Uterus (tissue), 4 donors: Measurements from ENCODE around the gene SLC39A11. TPM values are rescaled to one million over a fixed set of nuclear protein-coding genes. Genes with fewer than 3 reads are reported as not detected.

Experiments used
- DNase-seq, 2 donors: peaks; one replicate each; pipeline ENCODE4 v3.0.0-alpha.2; 2019 to 2020
- H3K27ac ChIP-seq, 2 donors: fragments of 200-600 bp; sonication (generic); 1 replicate in 1 of 2; 2 replicates in 1 of 2; pipeline ENCODE4 v1.5.1; 2016 to 2018
- H3K27me3 ChIP-seq, 2 donors: fragments of 200-600 bp; sonication (generic); one replicate each; pipeline ENCODE4 v1.5.1; 2018 to 2019; ENCODE audit warnings: control low read depth in 1 of 2
- H3K36me3 ChIP-seq, 2 donors: fragments of 200-600 bp; sonication (generic); one replicate each; pipeline ENCODE4 v1.5.1; 2019; ENCODE audit warnings: control low read depth in 1 of 2
- H3K4me1 ChIP-seq, 2 donors: fragments of 200-600 bp; sonication (generic); one replicate each; pipeline ENCODE4 v1.5.1; 2018 to 2019; ENCODE audit warnings: control low read depth in 1 of 2
- H3K4me3 ChIP-seq, 2 donors: fragments of 200-600 bp; sonication (generic); 1 replicate in 1 of 2; 2 replicates in 1 of 2; pipeline ENCODE4 v1.5.1; 2018 to 2019; ENCODE audit warnings: mild to moderate bottlenecking in 1 of 2
- H3K9me3 ChIP-seq, 2 donors: fragments of 200-600 bp; sonication (generic); one replicate each; pipeline ENCODE4 v1.5.1; 2019; ENCODE audit warnings: control low read depth in 1 of 2
- POLR2A ChIP-seq, 2 donors: fragments of 450-650 bp; IDR thresholded peaks; one replicate each; pipeline ENCODE4 v1.6.1; 2016; ENCODE audit warnings: antibody characterized with exemption in 2 of 2, mild to moderate bottlenecking in 1 of 2, moderate library complexity in 1 of 2
- intact Hi-C: fragments of 100-400 bp; cut with DNase I; formaldehyde crosslinking; loops from one replicate; pipeline ENCODE4 v1.15.1; 2023; ENCODE audit warnings: low total_unique reads
- total RNA-seq, 4 donors: library from RNA; depleted of rRNA in 3 of 4; stranded (reverse); fragments of >200 nt in 3 of 4; gene quantifications; one replicate each; pipeline versions ENCODE4 v1.1.0 to v1.2.4, GENCODE V29; 2014 to 2023
- TF ChIP-seq, protein P1 (sequence below), 4 experiments: fragments of 200-600 bp in 2 of 4; fragments of 450-650 bp in 2 of 4; sonication (generic) in 2 of 4; IDR thresholded peaks; one replicate each; pipeline ENCODE4 v1.5.1; 2016 to 2019; ENCODE audit warnings: antibody characterized with exemption in 4 of 4, mild to moderate bottlenecking in 2 of 4, moderate library complexity in 1 of 4
- donor health status: DM: yes; HTN: yes; CAD: no.

Gene SLC39A11
- total RNA-seq, 4 donors from 2014 or later: 5.4 to 56.2 (median 21.0) TPM

DNA sequence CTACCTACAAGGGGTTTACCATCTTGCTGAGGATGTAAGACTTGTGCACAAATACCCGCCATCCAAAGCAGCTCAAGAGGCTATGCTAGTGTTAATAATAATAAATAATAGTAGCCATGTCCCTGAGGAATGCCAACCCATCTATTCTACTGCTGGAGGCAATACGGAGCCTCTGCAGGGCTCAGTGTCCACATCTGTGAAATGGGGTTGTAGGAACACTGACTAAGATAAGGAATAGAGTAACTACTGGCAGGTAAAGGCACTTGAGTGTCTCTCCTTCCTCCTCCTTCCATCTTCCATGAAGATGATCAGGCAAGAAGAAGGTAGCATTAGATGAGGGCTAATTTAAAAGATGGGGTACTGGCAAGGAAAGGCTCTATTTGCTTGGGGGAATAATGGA, 295.3 kb downstream of the SLC39A11 start:
- Histone ChIP-seq H3K4me1 (no peaks in the 10 kb centered on the region), H3K27ac (no peak overlapping the region)

DNA sequence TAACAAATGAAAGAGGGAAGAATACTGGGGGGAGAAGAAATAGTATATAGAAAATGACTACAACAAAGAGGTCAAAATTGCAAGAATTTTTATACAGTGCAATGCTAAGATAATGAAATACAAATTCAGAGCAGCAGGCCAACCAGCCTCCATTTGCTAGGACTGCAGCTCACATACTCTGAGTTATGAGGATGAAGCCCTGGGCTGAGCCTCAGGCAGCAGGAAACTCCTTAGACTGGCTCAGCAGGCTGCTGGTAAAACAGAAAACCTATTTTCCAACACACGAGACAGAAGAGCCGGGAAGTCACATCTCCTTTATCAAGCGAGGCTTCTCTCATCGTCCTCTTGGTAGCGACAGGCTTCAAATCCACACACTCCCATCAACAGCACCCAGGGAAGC, 296.5 kb downstream of the SLC39A11 start:
- intact Hi-C loops: no loop called here
- DNase-seq: no peak
- TF ChIP-seq POLR2A (IDR thresholded peaks at IDR 0.05): no peak
- TF ChIP-seq, protein P1, sequence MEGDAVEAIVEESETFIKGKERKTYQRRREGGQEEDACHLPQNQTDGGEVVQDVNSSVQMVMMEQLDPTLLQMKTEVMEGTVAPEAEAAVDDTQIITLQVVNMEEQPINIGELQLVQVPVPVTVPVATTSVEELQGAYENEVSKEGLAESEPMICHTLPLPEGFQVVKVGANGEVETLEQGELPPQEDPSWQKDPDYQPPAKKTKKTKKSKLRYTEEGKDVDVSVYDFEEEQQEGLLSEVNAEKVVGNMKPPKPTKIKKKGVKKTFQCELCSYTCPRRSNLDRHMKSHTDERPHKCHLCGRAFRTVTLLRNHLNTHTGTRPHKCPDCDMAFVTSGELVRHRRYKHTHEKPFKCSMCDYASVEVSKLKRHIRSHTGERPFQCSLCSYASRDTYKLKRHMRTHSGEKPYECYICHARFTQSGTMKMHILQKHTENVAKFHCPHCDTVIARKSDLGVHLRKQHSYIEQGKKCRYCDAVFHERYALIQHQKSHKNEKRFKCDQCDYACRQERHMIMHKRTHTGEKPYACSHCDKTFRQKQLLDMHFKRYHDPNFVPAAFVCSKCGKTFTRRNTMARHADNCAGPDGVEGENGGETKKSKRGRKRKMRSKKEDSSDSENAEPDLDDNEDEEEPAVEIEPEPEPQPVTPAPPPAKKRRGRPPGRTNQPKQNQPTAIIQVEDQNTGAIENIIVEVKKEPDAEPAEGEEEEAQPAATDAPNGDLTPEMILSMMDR (IDR thresholded peaks at IDR 0.05): no peak
- Histone ChIP-seq H3K36me3 (no peaks in the 10 kb centered on the region), H3K4me3 (no peak overlapping the region), H3K27me3 (no peaks in the 10 kb centered on the region), H3K27ac (no peak overlapping the region), H3K9me3 (peaks cover 0 to 3% of the 10 kb centered on the region in 2 donors), H3K4me1 (no peaks in the 10 kb centered on the region)

More for the DNA sequence above, 295.3 kb downstream of the SLC39A11 start:
- Histone ChIP-seq H3K27me3 (no peaks in the 10 kb centered on the region), H3K4me3 (no peak overlapping the region), H3K36me3 (no peaks in the 10 kb centered on the region), H3K9me3 (peaks cover 0 to 3% of the 10 kb centered on the region in 2 donors)
- DNase-seq: no peak
- TF ChIP-seq, protein P1 (IDR thresholded peaks at IDR 0.05): no peak
- TF ChIP-seq POLR2A (IDR thresholded peaks at IDR 0.05): no peak
- intact Hi-C loops: no loop called here

DNA sequence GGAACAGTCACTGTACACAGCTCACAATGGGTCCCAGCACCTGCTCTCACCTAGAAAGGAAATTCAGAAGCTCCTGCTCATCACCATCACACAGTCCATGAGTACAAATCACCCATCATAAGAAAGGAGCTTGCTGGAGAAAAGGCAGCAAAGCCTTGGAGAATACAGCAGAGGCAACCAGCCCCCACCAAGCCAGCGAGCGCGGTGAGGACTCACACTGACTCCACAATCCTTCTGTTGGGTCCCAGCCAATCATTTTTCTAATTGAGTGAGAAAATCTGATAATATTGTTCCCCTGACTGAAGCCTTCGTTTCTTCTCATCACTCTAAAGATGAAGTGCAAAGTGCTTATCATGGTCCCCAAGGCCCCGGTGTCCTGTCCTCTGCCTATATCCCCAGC, 298.3 kb downstream of the SLC39A11 start:
- Histone ChIP-seq H3K9me3 (no peaks in the 10 kb centered on the region), H3K27ac (no peak overlapping the region), H3K4me1 (no peaks in the 10 kb centered on the region), H3K36me3 (no peaks in the 10 kb centered on the region), H3K27me3 (no peaks in the 10 kb centered on the region), H3K4me3 (no peak overlapping the region)
- DNase-seq: no peak
- TF ChIP-seq POLR2A (IDR thresholded peaks at IDR 0.05): no peak
- TF ChIP-seq, protein P1 (IDR thresholded peaks at IDR 0.05): no peak
- intact Hi-C loops: no loop called here

DNA sequence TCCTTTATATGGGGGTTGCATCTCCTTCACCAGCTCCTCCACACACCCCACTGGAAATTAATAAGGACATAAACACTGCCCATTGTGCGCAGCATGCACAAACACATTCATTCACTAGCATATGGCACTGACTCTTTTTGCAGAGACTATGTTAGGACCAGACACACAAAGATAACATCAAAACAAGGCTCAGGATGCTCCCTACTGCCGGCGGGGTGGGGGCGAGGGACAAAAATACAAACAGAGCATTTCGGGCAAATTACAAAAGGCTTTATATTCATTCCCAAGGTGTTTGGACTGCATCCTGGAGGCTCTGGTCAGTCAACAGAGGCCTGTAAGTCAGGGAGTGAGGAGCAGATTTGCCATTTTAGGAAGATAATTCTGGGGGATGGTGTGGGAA, 299.7 kb downstream of the SLC39A11 start:
- DNase-seq: no peak
- no peak for TF ChIP-seq POLR2A (IDR thresholded peaks at IDR 0.05)
- TF ChIP-seq, protein P1 (IDR thresholded peaks at IDR 0.05): no peak
- Histone ChIP-seq H3K27ac (no peak overlapping the region), H3K36me3 (no peaks in the 10 kb centered on the region), H3K9me3 (no peaks in the 10 kb centered on the region), H3K4me1 (no peaks in the 10 kb centered on the region), H3K27me3 (no peaks in the 10 kb centered on the region), H3K4me3 (no peak overlapping the region)
- intact Hi-C loops: no loop called here

DNA sequence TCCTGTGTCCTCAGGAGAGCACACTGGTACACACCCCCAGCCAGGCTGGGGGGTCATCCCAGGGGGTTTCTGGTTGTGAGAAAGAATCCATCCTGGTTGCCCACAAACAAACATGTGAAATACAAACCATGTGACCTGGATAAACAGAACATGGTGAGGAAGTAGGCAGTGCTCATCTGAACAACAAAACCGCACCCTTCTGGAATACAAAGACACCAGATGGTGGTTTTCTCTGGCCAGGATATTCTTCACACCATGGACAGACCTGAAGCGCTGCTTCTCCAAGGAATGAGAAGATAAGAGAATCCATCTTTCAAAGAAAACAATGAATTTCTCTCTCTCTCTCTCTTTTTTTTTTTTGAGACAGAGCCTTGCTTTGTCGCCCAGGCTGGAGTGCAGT, 302.3 kb downstream of the SLC39A11 start:
- no peak for DNase-seq
- H3K4me3 ChIP-seq: no peak overlapping the region
- H3K4me1 ChIP-seq: no peaks in the 10 kb centered on the region
- no peaks in the 10 kb centered on the region for H3K27me3 ChIP-seq
- no peak overlapping the region for H3K27ac ChIP-seq
- no peaks in the 10 kb centered on the region for H3K9me3 ChIP-seq
- intact Hi-C loops: no loop called here
- TF ChIP-seq, protein P1 (IDR thresholded peaks at IDR 0.05): no peak
- no peak for TF ChIP-seq POLR2A (IDR thresholded peaks at IDR 0.05)
- H3K36me3 ChIP-seq: no peaks in the 10 kb centered on the region
